H4 (cell line): Measurements from ENCODE around the gene NRG4. TPM values are rescaled to one million over a fixed set of nuclear protein-coding genes. Genes with fewer than 3 reads are reported as not detected.
A peak's percentile ranks its signal among the peaks of the same experiment; 100 is the strongest.
"Not testable (repeated sequence)": the region's sequence is repeated elsewhere in the genome, so short reads cannot be mapped to it uniquely, and the experiment has no call there.

Source experiments
- DNase-seq: peaks from one replicate; pipeline ENCODE4 v3.0.0-alpha.2; 2015; ENCODE audit warnings: low spot score
- total RNA-seq: library from RNA; depleted of rRNA; stranded (reverse); fragments of >200 nt; shearing (Covaris generic); gene quantifications from 2 replicates; pipeline ENCODE4 v1.2.3, GENCODE V29; 2014

Gene NRG4
- total RNA-seq, 1 experiment from 2014 or later: 13.9 TPM

- DNase-seq: no peak
These were observed 18.0 kb downstream of the NRG4 start for GRCh38 chr15:75994220-75994619.

GRCh38 chr15:75992897-75993296 lies 19.3 kb downstream of the NRG4 start:
- DNase-seq: no peak

- no peak for DNase-seq
These were observed 22.3 kb downstream of the NRG4 start for GRCh38 chr15:75989875-75990274.

- DNase-seq: no peak
These were observed 23.2 kb downstream of the NRG4 start for GRCh38 chr15:75989045-75989444.

GRCh38 chr15:75985971-75986370 lies 26.3 kb downstream of the NRG4 start:
- DNase-seq: no peak

GRCh38 chr15:75984706-75985105 lies 27.5 kb downstream of the NRG4 start:
- not testable (repeated sequence) for DNase-seq

- no peak for DNase-seq
These were observed 29.8 kb downstream of the NRG4 start for GRCh38 chr15:75982468-75982867.

- no peak for DNase-seq
These were observed 30.9 kb downstream of the NRG4 start for GRCh38 chr15:75981149-75981815.

GRCh38 chr15:75976766-75977165 lies 35.5 kb downstream of the NRG4 start:
- DNase-seq: not testable (repeated sequence)

GRCh38 chr15:75966073-75966472 lies 46.2 kb downstream of the NRG4 start:
- DNase-seq: peak; percentile 46

- DNase-seq: no peak
These were observed 50.9 kb downstream of the NRG4 start for GRCh38 chr15:75961331-75961730.

GRCh38 chr15:75955720-75956119 lies 56.5 kb downstream of the NRG4 start:
- no peak for DNase-seq

GRCh38 chr15:75952525-75952924 lies 59.7 kb downstream of the NRG4 start:
- no peak for DNase-seq

GRCh38 chr15:75948761-75949296 lies 63.4 kb downstream of the NRG4 start:
- DNase-seq: no peak

- no peak for DNase-seq
These were observed 65.1 kb downstream of the NRG4 start for GRCh38 chr15:75947092-75947491.

- peak; percentile 54 for DNase-seq
These were observed 66.3 kb downstream of the NRG4 start for GRCh38 chr15:75945953-75946352.

- no peak for DNase-seq
These were observed 68.5 kb downstream of the NRG4 start for GRCh38 chr15:75943713-75944215.

GRCh38 chr15:75943246-75943645 lies 69.0 kb downstream of the NRG4 start:
- DNase-seq: no peak

GRCh38 chr15:75942464-75942863 lies 69.8 kb downstream of the NRG4 start:
- no peak for DNase-seq

GRCh38 chr15:75930866-75931265 lies 81.4 kb downstream of the NRG4 start:
- no peak for DNase-seq

GRCh38 chr15:75929799-75930565 lies 82.2 kb downstream of the NRG4 start:
- no peak for DNase-seq

GRCh38 chr15:75928680-75929608 lies 83.3 kb downstream of the NRG4 start:
- no peak for DNase-seq
